Breast epithelium (tissue), 3 donors: Measurements from ENCODE around the gene RBM19.

Experiments
- CTCF ChIP-seq, 3 donors: fragments of 450-650 bp; IDR thresholded peaks; one replicate each; pipeline ENCODE4 v1.5.1; 2016 to 2017; ENCODE audit warnings: antibody characterized with exemption in 3 of 3, mild to moderate bottlenecking in 3 of 3, moderate library complexity in 3 of 3
- POLR2A ChIP-seq: fragments of 450-650 bp; IDR thresholded peaks from one replicate; pipeline ENCODE4 v1.6.1; 2016; ENCODE audit warnings: antibody characterized with exemption, mild to moderate bottlenecking, moderate library complexity
- POLR2AphosphoS5 ChIP-seq, 3 donors: sonication (generic); formaldehyde crosslinking; IDR thresholded peaks; one replicate each; pipeline ENCODE4 v1.6.1; 2017; ENCODE audit warnings: antibody characterized with exemption in 3 of 3

GRCh38 chr12:113858841-113859386 lies 107.2 kb downstream of the RBM19 start:
- TF ChIP-seq CTCF (IDR thresholded peaks at IDR 0.05) (no peak), POLR2A (no peak), POLR2AphosphoS5 (IDR thresholded peaks at IDR 0.05) (no peak)
